Hippocampal formation (tissue), 2 donors: ENCODE results near the gene PADI2.
A peak's percentile ranks its signal among the peaks of the same experiment; 100 is the strongest.

Experiments used
- DNase-seq, 2 donors: peaks; one replicate each; lab custom pipeline; 2025; lab: John Stamatoyannopoulos, UW

PADI2 gene

DNA sequence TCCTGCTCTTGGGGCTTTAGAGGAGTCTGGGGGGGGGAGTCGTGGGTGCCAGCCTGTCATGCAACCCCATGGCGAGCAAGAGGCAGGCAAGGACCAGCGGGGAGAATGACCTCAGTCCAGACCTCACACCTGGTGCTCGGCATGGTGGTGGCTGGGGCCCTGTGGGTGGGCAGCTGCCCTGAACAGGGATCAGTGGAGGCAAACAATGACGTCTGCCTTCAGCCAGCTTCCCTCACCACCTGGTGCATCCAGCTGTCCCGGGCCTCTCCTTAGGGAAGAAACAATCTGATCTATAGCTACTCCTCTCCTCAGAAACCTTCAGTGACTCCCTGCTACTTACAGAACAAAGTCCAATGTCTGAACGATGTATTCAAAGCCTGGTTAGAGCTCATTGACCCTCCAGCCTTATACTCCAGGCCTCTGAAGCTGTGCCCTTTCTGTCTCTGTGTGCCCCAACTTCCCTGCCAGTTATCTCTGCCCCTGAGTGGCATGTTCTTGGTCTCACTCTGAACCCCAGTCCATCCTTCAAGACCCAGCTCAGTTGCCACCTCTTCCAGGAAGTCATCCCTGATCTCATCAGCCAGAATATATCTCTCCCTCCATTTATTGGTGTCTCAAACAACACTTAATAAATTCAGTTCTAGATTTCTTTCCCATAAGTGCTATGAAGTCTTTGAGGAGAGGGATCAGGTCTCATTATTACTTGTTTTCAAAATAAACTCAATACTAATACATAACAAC, 6.6 kb downstream of the PADI2 start:
- no peak for DNase-seq

- no peak for DNase-seq
These were observed 7.2 kb downstream of the PADI2 start for GRCh38 chr1:17112076-17112475.

DNA sequence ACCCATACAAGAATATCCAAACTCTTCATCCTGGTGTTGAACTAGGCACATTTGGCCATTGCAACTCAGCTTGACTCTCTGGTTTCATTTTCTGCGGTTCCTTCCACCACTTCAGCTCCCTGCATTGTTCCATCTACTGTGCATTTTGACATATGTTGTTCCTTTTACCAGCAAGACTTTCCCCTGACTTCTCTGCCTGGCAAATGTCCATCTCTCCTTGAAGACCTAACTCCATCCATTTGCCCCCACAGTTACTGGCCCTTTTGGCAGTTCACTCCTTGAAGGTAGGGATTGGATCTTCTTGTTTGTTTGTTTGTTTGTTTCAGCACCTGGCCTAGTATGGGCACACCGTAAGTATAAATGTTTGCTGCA, 8.7 kb downstream of the PADI2 start:
- no peak for DNase-seq

DNA sequence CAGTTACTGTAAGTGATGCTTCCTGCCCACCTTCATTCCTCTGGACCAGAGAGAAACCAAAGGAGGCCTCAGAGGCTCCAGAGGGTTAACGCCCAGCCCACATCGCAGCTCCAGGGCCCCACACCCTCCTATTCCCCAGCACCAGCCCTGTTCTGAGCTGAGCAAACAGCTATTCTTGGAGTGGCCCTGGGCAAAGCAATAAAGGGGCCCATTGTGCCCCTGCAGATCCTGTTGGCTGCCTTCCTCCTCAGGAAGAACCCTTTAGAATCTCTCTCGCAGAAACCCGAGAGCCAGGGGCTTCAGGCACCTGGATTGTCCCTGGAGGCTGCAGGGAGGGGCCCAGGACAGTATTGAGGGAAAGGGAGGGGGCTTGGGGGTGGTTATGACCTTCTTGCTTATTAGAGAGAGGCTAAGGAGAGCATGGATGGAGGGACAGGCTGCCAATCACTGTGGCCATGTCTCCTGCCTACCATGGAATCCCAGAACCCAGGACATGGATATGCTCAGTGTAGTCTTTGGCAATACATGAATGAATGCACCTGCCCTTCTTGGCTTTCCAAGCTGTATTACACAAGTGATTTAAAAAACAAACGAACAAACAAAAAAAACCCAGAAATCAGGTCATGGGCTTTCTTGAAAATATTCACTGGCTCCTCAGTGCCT, 9.2 kb downstream of the PADI2 start:
- peak; percentile 72 to 91 for DNase-seq

- no peak for DNase-seq
These were observed 10.5 kb downstream of the PADI2 start for GRCh38 chr1:17108786-17109185.

- DNase-seq = no peak
These were observed 10.9 kb downstream of the PADI2 start for GRCh38 chr1:17108360-17108759.

DNA sequence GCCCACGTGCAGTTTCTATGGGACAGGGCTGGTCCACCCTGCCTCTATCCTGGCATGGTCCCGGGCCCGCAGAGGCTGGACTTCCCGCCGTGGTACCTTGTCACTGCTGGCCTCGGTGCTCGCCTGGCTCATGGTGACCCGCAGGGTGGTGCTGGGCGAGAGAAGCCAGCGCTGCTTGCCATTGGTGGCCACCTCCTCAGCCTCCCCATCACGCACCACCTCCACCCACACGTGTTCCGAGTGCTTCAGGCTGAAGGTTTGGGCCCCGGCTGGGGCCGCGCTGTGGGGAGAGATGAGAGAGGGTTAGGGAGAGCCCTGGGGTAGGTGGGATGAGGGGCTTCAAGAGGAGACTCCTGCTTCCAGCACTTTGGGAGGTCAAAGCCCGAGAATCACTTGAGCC, 14.5 kb downstream of the PADI2 start:
- DNase-seq = no peak

DNA sequence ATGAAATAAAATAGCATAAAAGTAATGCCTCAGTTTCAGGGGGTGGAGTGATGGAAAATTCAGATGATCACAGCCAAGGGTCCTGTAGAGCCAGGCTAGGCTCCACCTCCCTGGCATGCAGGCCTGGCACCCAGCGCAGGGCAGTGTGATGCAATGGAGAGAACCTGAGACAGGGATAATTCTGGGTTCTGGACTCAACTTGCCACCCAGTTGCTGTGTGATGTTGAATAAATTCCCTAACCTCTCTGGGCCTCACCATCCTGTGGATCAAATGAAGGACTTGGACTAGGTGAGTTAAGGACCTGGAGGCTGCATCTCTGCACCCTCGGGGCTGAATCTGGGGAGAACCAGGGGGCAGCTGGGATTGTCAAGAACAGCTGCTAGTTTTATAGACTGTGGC, 17.0 kb downstream of the PADI2 start:
- no peak for DNase-seq

- DNase-seq = no peak
These were observed 18.0 kb downstream of the PADI2 start for GRCh38 chr1:17101261-17101660.

GRCh38 chr1:17099616-17100340, 19.5 kb downstream of the PADI2 start:
- no peak for DNase-seq

DNA sequence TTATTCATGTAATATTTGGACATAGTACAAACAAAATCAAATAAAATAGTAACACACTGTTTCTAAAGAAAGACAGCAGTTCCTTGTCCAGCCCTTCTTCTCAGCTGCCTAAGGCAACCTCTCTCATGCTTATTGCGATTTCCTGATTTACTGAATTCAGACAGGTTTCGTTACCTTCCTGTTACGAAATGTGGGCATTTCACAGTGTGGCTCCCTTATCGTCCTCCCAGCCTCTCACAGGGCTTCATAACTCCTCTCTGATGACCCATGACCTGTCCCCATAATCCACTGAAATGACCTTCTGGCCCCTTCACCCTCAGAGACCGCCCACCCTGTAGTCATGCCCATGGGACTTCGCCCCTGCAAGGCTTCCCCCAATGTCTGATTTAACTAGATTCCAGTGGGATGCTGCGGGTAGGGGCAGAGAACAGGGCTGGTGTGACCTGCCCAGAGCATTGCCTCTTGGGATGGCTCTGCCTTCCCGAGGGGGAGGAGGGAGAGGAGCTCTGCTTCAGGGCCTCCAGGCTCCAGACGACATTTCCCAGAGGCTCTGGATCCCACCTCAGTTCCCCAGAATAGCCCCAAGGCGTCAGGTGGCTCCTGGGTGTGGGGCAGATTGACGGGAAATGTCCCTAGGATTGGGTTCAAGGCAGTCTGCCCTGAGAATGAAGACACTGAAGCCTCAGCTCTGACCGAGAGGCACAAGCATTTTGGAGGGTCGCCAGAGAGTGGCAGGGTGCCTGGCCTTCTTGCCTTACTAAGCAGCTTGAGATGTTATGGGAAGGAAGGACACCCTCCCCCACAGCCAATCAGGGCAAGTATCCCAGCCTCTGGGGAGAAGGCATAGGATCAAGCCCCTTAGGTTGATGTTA, 20.6 kb downstream of the PADI2 start:
- no peak for DNase-seq

DNA sequence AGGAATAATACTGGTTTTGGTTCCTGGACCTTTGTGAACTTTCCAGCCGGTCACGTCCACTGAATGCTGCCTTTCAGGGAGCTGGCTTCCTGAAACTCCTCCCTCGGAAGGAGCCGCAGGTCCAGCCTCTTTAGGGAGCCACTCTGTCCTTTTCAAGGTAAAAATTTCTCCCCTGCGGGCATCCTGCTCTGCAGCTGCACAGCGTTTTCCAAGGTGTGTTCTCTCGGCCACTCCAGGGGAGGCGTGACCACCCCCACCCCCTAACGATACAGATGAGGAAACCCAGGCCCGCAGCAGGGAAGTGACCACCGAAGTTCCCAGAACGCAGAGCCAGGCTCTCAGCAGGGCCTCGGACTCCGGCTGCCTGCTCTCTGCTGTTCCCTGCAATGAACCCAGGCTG, 21.5 kb downstream of the PADI2 start:
- no peak for DNase-seq

GRCh38 chr1:17097147-17097546, 22.1 kb downstream of the PADI2 start:
- DNase-seq = no peak

DNA sequence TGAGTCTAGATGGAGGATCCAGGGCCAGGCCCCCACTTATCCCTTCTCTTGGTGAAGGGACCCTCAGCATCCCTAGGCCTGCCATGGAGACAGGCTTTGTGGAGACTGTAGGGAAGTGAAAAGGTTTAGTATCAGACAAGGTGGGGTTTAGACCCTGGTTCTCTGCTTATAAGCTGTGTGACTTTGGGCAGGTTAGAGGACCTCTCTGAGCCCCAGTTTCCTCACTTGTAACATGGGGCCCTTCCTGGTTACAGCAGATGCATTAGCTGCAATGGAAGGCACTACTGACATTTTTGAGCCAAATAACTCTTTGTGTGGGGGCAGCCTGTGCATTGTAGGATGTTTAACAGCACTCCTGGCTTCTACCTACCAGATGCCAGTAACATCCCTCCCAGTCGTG, 22.7 kb downstream of the PADI2 start:
- DNase-seq = no peak

DNA sequence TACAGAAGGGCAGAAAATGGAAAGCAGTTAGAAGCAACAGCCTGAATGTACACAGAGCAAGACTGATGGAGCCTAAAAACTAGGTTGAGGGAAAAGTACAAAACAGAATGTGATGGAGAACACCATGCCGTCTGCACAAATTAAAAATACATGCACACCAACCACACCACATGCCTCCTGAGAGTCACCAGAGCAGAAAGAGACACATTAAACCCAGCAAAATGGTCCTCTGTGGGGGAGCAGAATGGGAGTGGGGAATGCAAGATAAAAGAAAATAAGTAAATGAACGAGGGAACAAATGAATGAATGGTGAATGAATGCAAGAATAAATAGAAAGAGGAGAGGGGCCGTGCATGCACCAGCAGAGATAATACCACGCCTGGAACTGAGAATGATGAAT, 24.1 kb downstream of the PADI2 start:
- DNase-seq = no peak

DNA sequence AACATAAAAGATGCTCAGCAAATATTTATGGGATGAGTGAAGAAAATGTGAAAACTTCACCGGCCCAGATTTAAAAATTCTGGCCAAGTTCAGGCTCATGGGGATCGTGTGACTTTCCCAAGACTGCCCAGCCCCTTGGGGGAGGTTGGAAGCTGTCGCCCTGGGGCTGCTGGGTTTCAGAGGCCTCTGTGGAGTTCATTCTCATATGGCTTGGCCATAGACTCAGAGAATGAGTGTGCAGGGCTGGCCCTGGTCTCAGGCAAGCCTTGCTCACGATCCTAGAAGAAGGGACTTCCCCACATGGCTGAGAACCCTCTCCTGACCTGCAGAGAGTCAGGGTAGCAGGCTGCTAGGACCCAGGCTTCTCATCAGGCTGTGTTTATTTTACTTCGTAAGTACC, 24.6 kb downstream of the PADI2 start:
- no peak for DNase-seq

GRCh38 chr1:17093822-17094393, 25.3 kb downstream of the PADI2 start:
- DNase-seq = no peak

DNA sequence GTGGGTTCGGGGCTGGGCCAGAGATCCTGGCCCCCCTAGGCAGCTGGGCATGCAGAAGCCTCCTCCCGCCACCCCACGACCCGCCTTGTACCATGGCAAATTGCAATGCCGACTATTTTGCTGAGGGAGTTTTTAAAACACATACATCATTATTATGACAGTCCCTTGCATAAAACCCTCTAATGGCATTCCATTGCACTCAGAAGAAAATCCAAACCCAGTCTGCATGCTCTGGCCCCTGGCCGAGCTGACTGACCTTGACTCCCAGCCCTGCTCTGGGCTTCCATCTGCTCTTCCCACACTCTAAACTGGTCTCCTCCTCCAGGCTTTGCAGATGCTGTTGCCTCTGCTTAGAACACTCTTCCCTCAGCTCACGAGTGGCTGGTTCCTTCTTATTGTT, 28.0 kb downstream of the PADI2 start:
- DNase-seq = no peak

DNA sequence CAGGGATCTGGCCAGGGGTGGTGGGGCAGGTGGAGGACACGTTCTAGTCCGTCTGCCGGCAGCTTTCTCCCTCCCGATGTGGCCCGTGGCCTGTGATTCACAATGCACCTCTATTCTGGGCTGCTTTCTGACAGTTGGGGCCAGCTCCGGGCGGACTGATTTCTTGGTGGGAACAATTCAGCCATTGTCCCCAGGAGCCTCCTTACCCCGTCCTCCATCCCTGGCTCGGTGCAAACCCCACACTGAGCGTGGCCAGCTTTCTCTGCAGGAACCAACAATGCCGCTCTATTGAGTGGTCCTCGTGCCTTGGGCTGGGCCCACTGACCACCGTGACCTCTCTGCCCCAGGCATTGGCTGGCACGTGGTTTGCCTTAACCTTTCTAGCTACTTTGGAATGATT, 29.7 kb downstream of the PADI2 start:
- peak; percentile 89 to 95 for DNase-seq

DNA sequence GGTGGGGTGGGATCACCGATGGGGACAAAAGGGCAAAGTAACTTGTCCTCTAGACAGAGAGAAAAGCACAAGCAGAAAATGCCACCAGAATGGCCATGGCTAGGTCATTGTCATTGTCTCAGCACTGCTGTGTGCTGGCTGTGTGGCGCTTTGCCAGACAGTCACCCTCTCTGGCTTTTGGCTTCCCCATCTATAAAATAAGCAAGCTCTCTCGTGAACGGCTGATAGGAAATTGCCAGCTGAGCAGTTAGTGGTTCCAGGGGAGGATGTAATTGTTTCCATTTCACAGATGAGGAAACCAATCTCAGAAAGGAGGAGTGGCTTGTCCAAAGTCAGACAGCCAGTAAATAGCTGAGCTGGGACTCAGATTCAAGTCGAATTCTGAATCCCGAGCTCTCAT, 32.5 kb downstream of the PADI2 start:
- DNase-seq = no peak

DNA sequence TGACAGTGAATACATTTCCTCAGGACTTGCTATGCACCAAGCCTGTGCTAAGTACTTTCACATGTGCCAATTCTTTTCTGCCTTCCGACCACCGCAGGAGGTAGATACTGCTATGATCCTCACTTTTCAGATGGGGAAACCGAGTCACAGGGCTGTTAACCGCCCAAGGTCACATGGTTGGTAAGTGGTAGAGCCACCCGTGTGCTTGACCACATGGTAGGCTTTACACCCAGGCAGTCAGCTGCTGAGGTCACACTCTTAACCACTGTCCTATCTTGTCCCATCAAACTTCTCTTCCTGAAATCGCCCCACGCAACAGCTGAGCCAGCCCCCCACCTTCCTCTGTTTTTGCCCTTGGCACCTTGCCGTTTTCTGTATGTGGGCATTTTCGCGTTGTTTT, 34.5 kb downstream of the PADI2 start:
- DNase-seq = no peak

- no peak for DNase-seq
These were observed 36.5 kb downstream of the PADI2 start for GRCh38 chr1:17082761-17083160.
